ENCODE data around the gene PLEKHA4.
"Not testable (repeated sequence)": the region's sequence is repeated elsewhere in the genome, so short reads cannot be mapped to it uniquely, and the experiment has no call there.

Gene PLEKHA4

GRCh38 chr19:48868114-48868886, at the start of gene PLEKHA4:
TSS of gene PLEKHA4 (minus strand) at chr19:48868617. CDS start at chr19:48867620, 997 bp downstream.
- no peak for DNase-seq (ENCODE audit: low read depth in 2 of 2, low spot score in 1 of 2)

- DNase-seq (ENCODE audit: low read depth in 2 of 2, low spot score in 1 of 2), result no peak
These were observed 49.7 kb upstream of the PLEKHA4 start for GRCh38 chr19:48918071-48918470.

GRCh38 chr19:48915757-48916156, 47.3 kb upstream of the PLEKHA4 start:
- no peak for DNase-seq (ENCODE audit: low read depth in 2 of 2, low spot score in 1 of 2)

DNA sequence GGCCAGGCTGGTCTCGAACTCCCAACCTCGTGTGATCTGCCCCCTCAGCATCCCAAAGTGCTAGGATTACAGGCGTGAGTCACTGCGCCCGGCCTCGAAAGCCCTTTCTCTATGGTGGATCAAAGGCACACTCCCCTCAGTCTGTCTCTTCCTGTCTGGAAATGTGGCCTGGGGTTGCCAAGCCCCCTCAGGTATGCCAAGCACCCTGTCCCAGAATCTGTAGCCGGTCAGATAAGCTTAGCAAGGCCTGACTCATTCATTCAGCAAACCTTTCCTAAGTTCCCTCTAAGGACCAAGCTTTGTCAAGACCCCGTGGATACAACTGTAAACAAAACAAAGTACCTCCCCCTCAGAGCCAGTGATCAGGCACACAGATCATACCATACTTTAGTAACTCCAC, 45.8 kb upstream of the PLEKHA4 start:
- DNase-seq (ENCODE audit: low read depth in 2 of 2, low spot score in 1 of 2), result no peak

- DNase-seq (ENCODE audit: low read depth in 2 of 2, low spot score in 1 of 2), result no peak
These were observed 44.9 kb upstream of the PLEKHA4 start for GRCh38 chr19:48913114-48913889.

DNA sequence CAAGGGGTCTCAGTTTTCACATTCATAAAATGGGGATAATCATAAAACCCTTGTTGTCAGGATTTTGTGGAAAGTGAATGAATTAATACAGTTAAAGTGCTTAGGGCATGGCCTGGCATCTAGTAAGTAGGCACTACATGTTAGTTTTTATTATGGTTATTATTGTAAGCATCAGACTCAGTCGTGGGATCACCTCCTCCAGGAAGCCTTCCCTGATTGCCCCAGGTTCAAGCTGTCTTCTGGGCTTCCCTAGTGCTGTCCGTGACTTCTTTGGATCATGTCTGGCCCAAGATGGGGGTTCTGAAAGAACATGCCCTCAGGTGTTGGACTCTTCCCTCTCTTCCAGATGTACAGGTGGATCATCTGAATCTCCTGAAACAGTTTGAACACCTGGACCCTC, 42.4 kb upstream of the PLEKHA4 start:
- no peak for DNase-seq (ENCODE audit: low read depth in 2 of 2, low spot score in 1 of 2)

- not testable (repeated sequence) for DNase-seq (ENCODE audit: low read depth in 2 of 2, low spot score in 1 of 2)
These were observed 41.1 kb upstream of the PLEKHA4 start for GRCh38 chr19:48909424-48910077.

DNA sequence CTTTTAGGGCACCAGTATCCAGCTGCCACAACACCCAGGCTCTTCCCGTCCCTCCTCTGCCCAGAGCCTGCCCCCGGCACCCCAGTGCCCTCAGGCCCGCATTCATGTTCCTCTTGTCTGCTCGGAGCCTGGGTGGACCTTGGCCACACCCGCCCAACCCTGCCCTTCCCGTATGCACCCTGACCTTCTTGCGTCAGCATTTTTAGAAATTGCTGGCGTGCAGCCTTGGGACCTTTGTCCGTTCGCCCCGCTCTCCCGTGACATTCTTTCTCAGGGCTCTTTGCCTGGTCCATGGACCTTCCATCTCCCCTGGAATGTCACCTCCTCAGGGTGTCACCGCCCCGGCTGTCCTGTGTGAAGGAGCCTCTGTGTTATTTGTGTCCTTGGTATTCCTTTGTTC, 39.3 kb upstream of the PLEKHA4 start:
- no peak for DNase-seq (ENCODE audit: low read depth in 2 of 2, low spot score in 1 of 2)

- no peak for DNase-seq (ENCODE audit: low read depth in 2 of 2, low spot score in 1 of 2)
These were observed 37.9 kb upstream of the PLEKHA4 start for GRCh38 chr19:48906324-48906723.

DNA sequence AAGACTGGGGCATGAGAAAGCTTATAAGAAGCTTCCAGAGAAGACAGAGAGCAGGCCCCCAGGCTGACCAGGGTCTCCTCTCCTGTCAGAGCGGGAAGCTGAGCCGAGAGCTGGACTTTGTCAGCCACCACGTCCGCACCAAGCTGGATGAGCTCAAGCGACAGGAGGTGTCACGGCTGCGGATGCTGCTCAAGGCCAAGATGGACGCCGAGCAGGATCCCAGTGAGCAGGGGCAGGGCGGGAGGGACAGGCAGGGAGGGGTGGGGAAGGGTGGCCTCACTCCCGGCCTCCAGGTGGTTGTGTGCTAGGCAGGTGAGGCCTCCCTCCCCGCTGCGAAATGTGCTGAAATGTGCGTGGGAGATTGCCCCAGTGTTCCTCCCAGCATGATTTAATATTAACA, 37.2 kb upstream of the PLEKHA4 start:
- DNase-seq (ENCODE audit: low read depth in 2 of 2, low spot score in 1 of 2), result no peak

DNA sequence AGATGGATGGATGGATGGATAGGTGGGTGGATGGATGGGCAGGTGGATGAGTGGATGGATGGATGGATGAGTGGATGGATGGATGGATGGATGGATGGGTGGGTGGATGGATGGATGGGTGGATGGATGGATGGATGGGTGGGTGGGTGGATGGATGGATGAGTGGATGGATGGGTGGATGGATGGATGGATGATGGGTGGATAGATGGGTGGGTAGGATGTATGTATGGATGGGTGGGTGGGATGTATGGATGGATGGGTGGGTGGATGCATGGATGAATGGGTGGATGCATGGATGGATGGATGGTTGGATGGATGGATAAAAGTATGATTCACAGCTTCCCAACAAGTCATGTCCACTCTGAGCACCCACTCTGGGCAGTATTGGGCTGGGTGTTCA, 35.4 kb upstream of the PLEKHA4 start:
- not testable (repeated sequence) for DNase-seq (ENCODE audit: low read depth in 2 of 2, low spot score in 1 of 2)

- DNase-seq (ENCODE audit: low read depth in 2 of 2, low spot score in 1 of 2), result not testable (repeated sequence)
These were observed 33.9 kb upstream of the PLEKHA4 start for GRCh38 chr19:48902291-48902690.

- DNase-seq (ENCODE audit: low read depth in 2 of 2, low spot score in 1 of 2), result no peak
These were observed 32.3 kb upstream of the PLEKHA4 start for GRCh38 chr19:48900477-48901406.

DNA sequence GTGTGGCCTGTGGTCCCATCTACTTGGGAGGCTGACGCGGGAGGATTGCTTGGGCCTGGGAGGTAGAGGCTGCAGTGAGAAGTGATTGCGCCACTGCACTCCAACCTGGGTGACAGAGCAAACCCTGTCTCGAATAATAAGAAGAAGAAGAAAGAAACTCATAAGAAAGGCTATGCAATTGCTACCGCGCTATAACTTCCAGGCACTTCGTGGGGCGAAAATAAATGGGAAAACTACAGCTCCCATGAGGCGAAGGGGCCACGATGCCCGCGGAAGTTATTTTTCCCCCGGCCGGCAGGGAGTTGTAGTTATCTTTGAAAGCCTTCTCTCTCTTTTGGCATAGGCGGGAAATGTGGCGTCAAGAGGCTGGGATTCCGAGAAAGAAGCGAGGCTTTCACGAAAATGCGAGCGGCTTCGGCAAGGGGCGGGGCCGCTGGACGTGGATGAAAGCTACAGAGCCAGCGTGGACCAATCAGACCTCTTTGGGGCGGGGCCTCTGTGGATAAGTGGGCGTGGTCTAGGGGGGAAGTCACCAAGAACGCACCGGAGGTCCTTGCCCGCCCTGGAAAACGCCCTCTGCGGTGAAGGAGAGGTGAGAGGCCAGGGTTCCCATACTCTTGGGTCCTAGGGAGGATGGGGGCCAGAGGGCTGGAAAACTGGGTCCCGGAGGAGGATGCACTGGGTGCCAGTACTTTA, 31.5 kb upstream of the PLEKHA4 start, which contains the start of gene NUCB1:
Gene NUCB1, plus strand, starts transcription at position 532 of the 696 bp plus-strand sequence. CDS start 485 bp downstream, outside the sequence.
- DNase-seq (ENCODE audit: low read depth in 2 of 2, low spot score in 1 of 2), result peak; percentile 94 to 96

DNA sequence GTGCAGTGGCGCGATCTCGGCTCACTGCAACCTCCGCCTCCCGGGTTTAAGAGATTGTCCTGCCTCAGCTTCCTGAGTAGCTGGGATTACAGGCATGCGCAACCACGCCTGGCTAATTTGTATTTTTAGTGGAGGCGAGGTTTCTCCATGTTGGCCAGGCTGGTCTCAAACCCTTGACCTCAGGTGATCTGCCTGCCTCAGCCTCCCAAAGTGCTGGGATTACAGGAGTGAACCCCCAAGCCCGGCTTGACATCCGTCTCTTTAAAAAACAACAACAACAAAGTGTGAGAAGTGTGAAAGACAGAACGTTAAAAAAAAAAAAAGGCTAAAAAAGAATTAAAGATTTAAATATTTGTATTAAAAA, 31.0 kb upstream of the PLEKHA4 start:
- DNase-seq (ENCODE audit: low read depth in 2 of 2, low spot score in 1 of 2), result not testable (repeated sequence)

DNA sequence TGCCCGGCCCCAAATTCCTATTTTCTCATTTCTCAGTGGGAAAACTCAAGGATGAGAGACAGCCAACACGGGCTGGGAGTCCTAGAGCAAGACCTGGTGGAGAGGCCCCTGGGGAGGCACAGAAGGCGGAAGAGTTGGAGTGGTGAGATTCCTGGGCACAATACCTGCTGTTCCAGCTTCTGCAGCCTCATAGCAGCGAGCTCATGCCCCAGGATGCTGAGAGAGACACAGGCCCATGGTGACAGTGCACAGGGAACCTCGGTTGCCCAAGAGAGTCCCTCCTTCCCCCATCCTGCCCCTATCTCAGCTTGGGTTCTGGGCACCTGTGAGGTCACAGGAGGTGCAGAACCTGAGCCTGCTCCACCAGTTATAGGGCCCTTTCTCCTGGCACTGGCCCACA, 28.8 kb upstream of the PLEKHA4 start:
- DNase-seq (ENCODE audit: low read depth in 2 of 2, low spot score in 1 of 2), result no peak

DNA sequence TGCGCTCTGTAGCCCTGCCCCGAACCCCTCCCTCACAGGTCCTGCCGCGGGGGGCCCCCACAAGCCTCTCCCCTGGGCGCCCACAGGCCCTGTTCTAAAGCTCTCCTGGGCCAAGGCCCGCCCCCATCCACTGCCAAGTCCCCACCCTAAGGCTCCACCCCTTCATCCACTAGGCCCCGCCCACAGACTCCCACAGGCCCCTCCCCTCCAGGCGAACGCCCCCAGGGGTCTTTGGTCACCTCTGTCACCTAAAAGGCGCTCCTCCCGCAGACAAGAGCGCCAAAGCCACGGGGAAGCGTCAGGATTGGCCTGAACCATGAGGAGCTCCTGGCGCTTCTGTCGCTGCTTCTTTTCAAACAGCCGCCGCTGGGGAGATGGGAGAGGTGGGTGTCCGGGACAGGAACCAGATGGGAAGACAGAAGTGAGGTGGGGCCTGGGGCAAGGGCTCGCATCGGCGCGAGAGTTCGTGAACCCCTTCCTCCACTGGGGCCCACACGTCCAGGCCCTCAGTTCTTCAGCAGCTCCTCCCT, 27.8 kb upstream of the PLEKHA4 start:
- DNase-seq (ENCODE audit: low read depth in 2 of 2, low spot score in 1 of 2), result no peak

GRCh38 chr19:48895226-48895625, 26.8 kb upstream of the PLEKHA4 start:
- DNase-seq (ENCODE audit: low read depth in 2 of 2, low spot score in 1 of 2), result no peak

DNA sequence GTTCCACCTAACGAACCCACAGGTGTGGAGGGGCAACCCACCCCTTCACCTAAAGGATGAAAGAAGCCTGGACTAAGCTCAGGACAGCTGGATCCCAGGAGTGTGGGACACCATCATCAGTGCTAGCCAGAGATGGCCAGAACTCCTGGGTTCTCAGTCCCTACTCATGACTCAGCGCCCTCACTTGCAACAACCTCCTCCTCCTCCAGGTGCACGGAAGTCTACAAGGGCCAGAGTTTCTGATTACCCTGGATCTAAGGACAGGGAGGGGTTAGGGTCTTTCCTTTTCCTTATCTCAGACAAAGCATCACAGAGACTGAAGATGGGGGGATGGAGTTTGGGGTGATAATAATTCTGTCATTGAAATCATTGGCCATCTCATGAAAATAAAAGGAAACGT, 22.1 kb upstream of the PLEKHA4 start:
- no peak for DNase-seq (ENCODE audit: low read depth in 2 of 2, low spot score in 1 of 2)

DNA sequence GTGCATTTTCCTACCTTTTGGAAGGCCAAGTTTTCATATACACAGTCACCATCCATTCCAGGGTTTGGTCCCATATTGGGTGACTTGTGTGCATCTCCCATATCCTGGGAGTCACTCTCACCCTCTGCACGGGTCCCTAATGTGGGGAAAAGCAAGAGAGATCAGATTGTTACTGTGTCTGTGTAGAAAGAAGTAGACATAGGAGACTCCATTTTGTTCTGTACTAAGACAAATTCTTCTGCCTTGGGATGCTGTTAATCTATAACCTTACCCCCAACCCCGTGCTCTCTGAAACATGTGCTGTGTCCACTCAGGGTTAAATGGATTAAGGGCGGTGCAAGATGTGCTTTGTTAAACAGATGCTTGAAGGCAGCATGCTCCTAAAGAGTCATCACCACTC, 21.1 kb upstream of the PLEKHA4 start:
- not testable (repeated sequence) for DNase-seq (ENCODE audit: low read depth in 2 of 2, low spot score in 1 of 2)
